Suprapubic skin (tissue), 4 donors: ENCODE data around the gene SPAG6. TPM values are rescaled to one million over a fixed set of nuclear protein-coding genes. Genes with fewer than 3 reads are reported as not detected.

Experiments used
- DNase-seq, 2 donors: peaks; one replicate each; pipeline ENCODE4 v3.0.0-alpha.2; 2019; ENCODE audit warnings: low spot score in 2 of 2
- H3K27ac ChIP-seq: fragments of 200-600 bp; sonication (generic); one replicate; pipeline ENCODE4 v1.5.1; 2019
- H3K27me3 ChIP-seq: fragments of 200-600 bp; sonication (generic); one replicate; pipeline ENCODE4 v1.5.1; 2019
- H3K36me3 ChIP-seq: fragments of 200-600 bp; sonication (generic); one replicate; pipeline ENCODE4 v1.5.1; 2019
- H3K4me1 ChIP-seq: fragments of 200-600 bp; sonication (generic); one replicate; pipeline ENCODE4 v1.5.1; 2019
- H3K4me3 ChIP-seq: fragments of 200-600 bp; sonication (generic); one replicate; pipeline ENCODE4 v1.5.1; 2019; ENCODE audit warnings: mild to moderate bottlenecking
- H3K9me3 ChIP-seq: fragments of 200-600 bp; sonication (generic); one replicate; pipeline ENCODE4 v1.5.1; 2019
- CTCF ChIP-seq, 2 donors: fragments of 200-600 bp in 1 of 2; fragments of 450-650 bp in 1 of 2; sonication (generic) in 1 of 2; IDR thresholded peaks; one replicate each; pipeline ENCODE4 v1.5.1; 2016 to 2019; ENCODE audit warnings: antibody characterized with exemption in 2 of 2, mild to moderate bottlenecking in 1 of 2, moderate library complexity in 1 of 2
- EP300 ChIP-seq: sonication (generic); formaldehyde crosslinking; IDR thresholded peaks from one replicate; pipeline ENCODE4 v1.6.1; 2017; ENCODE audit warnings: antibody characterized with exemption
- POLR2A ChIP-seq, 2 donors: fragments of 450-650 bp; IDR thresholded peaks; one replicate each; pipeline ENCODE4 v1.6.1; 2017; ENCODE audit warnings: antibody characterized with exemption in 2 of 2, mild to moderate bottlenecking in 2 of 2, moderate library complexity in 2 of 2
- POLR2AphosphoS5 ChIP-seq, 3 donors: sonication (generic); formaldehyde crosslinking; IDR thresholded peaks; one replicate each; pipeline ENCODE4 v1.6.1; 2017; ENCODE audit warnings: antibody characterized with exemption in 3 of 3
- WGBS: methylation state at CpG from one replicate; pipeline ENCODE4 v1.1.5; 2018; 5-methylcytosine and 5-hydroxymethylcytosine counted together
- total RNA-seq, 4 donors: library from RNA; depleted of rRNA; stranded (reverse); fragments of >200 nt; gene quantifications; one replicate each; pipeline ENCODE4 v1.1.0, GENCODE V29; 2016

The SPAG6 gene
- total RNA-seq, 4 donors from 2014 or later = 0.34 to 1.1 (median 0.72) TPM; not detected in 1

DNA sequence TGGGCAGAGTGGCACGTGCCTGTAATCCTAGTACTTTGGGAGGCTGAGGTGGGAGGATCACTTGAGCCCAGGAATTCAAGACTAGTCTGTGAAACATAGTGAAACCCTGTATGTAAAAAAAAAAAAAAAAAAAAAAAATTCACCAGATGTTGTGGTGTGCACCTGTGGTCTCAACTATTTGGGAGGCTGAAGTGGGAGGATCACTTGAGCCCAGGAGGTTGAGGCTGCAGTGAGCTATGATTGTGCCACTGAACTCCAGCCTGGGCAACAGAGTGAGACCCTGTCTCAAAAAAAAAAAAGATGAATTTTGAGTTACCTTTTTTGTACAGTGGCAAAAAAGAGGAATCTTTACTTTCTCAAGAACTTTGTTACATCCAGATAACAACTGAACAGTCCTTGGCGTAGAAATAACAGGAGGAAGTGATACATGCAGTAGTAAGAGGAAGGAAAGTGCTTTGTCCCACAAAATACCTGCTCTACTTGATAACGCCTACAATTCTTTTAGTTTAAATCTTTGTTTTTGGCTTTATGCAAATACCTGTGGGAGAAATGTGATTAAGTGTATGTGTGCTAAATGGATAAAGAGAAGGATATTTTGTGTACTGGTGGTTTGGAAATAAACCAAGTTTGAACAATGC is 29.3 kb downstream of the SPAG6 start:
- Histone ChIP-seq H3K4me3 (no peak overlapping the region), H3K4me1 (no peaks in the 10 kb centered on the region), H3K27ac (no peak overlapping the region), H3K36me3 (no peaks in the 10 kb centered on the region), H3K27me3 (peaks cover 4% of the 10 kb centered on the region), H3K9me3 (no peaks in the 10 kb centered on the region)
- 84% methylated on average over 3 of the region's 3 CpGs for WGBS
- TF ChIP-seq CTCF (IDR thresholded peaks at IDR 0.05) (no peak), POLR2AphosphoS5 (IDR thresholded peaks at IDR 0.05) (no peak), POLR2A (IDR thresholded peaks at IDR 0.05) (no peak), EP300 (no peak)
- no peak for DNase-seq

GRCh38 chr10:22379059-22379458 is 33.8 kb downstream of the SPAG6 start:
- no peak overlapping the region for H3K27ac ChIP-seq
- no peaks in the 10 kb centered on the region for H3K27me3 ChIP-seq
- 80% methylated on average over 3 of the region's 3 CpGs for WGBS
- no peak overlapping the region for H3K4me3 ChIP-seq
- H3K4me1 ChIP-seq = no peaks in the 10 kb centered on the region
- DNase-seq = no peak
- no peak for TF ChIP-seq CTCF (IDR thresholded peaks at IDR 0.05)
- no peak for TF ChIP-seq POLR2AphosphoS5 (IDR thresholded peaks at IDR 0.05)
- TF ChIP-seq EP300 = no peak
- no peak for TF ChIP-seq POLR2A (IDR thresholded peaks at IDR 0.05)
- no peaks in the 10 kb centered on the region for H3K9me3 ChIP-seq
- no peaks in the 10 kb centered on the region for H3K36me3 ChIP-seq

- Histone ChIP-seq H3K9me3 (no peaks in the 10 kb centered on the region), H3K4me1 (no peaks in the 10 kb centered on the region), H3K36me3 (no peaks in the 10 kb centered on the region), H3K4me3 (no peak overlapping the region), H3K27ac (no peak overlapping the region), H3K27me3 (no peaks in the 10 kb centered on the region)
- 78% methylated on average over 4 of the region's 4 CpGs for WGBS
- no peak for TF ChIP-seq CTCF (IDR thresholded peaks at IDR 0.05)
- no peak for TF ChIP-seq POLR2AphosphoS5 (IDR thresholded peaks at IDR 0.05)
- no peak for TF ChIP-seq EP300
- TF ChIP-seq POLR2A (IDR thresholded peaks at IDR 0.05) = no peak
- DNase-seq = no peak
Observed at GRCh38 chr10:22381262-22381661, 36.0 kb downstream of the SPAG6 start.

DNA sequence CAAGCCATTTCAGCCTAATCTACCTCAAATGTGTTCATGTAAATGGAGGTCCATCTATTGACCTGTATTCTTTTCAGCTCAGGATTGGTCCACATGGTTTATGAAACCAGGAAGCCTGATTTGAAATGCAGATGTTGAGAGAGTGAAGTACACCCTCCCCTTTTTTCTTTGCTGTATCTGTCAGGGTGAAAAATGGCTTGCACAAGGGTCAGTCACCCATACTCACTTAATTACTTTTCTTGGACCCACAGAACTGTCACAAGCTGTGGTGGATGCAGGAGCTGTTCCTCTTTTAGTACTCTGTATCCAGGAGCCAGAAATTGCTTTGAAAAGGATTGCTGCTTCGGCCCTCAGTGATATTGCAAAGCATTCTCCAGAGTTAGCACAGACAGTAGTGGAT is 41.2 kb downstream of the SPAG6 start:
- no peak for DNase-seq
- H3K4me3 ChIP-seq = no peak overlapping the region
- H3K27ac ChIP-seq = no peak overlapping the region
- no peaks in the 10 kb centered on the region for H3K9me3 ChIP-seq
- H3K36me3 ChIP-seq = no peaks in the 10 kb centered on the region
- TF ChIP-seq CTCF (IDR thresholded peaks at IDR 0.05) (no peak), POLR2A (IDR thresholded peaks at IDR 0.05) (no peak), POLR2AphosphoS5 (IDR thresholded peaks at IDR 0.05) (no peak), EP300 (no peak)
- no peaks in the 10 kb centered on the region for H3K4me1 ChIP-seq
- no peaks in the 10 kb centered on the region for H3K27me3 ChIP-seq
- WGBS = 81% methylated on average over 1 of the region's 1 CpG

- no peak overlapping the region for H3K4me3 ChIP-seq
- H3K36me3 ChIP-seq = no peaks in the 10 kb centered on the region
- H3K27me3 ChIP-seq = peaks cover 5% of the 10 kb centered on the region
- WGBS = 87% methylated on average over 6 of the region's 6 CpGs
- no peak for DNase-seq
- no peak for TF ChIP-seq POLR2AphosphoS5 (IDR thresholded peaks at IDR 0.05)
- TF ChIP-seq EP300 = no peak
- TF ChIP-seq CTCF (IDR thresholded peaks at IDR 0.05) = no peak
- no peak for TF ChIP-seq POLR2A (IDR thresholded peaks at IDR 0.05)
- no peak overlapping the region for H3K27ac ChIP-seq
- H3K9me3 ChIP-seq = no peaks in the 10 kb centered on the region
- H3K4me1 ChIP-seq = no peaks in the 10 kb centered on the region
Observed at GRCh38 chr10:22389856-22390589, 44.7 kb downstream of the SPAG6 start.
